Measurements from ENCODE around the gene COL7A1. TPM values are rescaled to one million over a fixed set of nuclear protein-coding genes. Genes with fewer than 3 reads are reported as not detected.

Gene COL7A1
- total and polyA plus RNA-seq, 2 experiments from 2014 or later = 4.0 to 7.9 TPM

DNA sequence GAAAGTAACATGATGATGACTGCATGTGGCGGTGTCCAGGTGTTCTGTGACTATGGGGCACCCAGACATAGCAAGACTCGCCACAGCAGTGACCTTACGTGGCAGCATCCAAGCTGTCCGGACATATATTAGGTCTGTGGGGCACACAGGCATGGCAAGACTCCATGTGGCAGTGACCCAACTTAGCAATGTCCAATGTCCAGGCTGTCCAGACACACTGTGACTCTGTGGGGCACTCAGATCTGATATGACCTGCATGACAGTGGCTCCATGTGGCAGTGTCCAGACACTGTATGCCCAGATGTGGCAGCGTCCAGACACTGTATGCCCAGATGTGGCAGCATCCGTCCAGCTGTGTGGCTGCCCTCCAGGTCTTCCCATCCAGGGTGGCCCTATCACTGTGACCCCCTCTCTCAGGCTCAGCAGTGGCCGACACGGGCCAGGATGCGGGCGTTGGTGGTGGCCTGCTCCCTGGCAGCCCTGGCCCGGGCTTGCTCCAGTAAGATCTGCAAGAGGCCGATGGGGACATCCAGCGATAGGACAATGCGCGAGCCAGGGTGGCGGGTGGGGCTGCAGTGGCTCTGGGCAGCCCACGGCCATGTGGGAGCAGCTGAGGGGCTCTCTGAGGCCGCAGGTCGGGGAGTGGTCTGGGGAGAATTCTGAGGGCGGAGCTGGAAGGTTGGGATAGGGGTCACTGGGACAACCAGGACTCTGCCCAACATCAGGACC, 32.6 kb downstream of the COL7A1 start (continued):
- TF ChIP-seq ZNF114 (CRISPR knock-in tag; IDR thresholded peaks at IDR 0.05) = no peak
- no peak for TF ChIP-seq EZH2 (IDR thresholded peaks at IDR 0.05; ENCODE audit: low read depth, unreplicated experiment)
- TF ChIP-seq NANOG (IDR thresholded peaks at IDR 0.05; ENCODE audit: borderline replicate concordance) = no peak
- TF ChIP-seq, protein P1, sequence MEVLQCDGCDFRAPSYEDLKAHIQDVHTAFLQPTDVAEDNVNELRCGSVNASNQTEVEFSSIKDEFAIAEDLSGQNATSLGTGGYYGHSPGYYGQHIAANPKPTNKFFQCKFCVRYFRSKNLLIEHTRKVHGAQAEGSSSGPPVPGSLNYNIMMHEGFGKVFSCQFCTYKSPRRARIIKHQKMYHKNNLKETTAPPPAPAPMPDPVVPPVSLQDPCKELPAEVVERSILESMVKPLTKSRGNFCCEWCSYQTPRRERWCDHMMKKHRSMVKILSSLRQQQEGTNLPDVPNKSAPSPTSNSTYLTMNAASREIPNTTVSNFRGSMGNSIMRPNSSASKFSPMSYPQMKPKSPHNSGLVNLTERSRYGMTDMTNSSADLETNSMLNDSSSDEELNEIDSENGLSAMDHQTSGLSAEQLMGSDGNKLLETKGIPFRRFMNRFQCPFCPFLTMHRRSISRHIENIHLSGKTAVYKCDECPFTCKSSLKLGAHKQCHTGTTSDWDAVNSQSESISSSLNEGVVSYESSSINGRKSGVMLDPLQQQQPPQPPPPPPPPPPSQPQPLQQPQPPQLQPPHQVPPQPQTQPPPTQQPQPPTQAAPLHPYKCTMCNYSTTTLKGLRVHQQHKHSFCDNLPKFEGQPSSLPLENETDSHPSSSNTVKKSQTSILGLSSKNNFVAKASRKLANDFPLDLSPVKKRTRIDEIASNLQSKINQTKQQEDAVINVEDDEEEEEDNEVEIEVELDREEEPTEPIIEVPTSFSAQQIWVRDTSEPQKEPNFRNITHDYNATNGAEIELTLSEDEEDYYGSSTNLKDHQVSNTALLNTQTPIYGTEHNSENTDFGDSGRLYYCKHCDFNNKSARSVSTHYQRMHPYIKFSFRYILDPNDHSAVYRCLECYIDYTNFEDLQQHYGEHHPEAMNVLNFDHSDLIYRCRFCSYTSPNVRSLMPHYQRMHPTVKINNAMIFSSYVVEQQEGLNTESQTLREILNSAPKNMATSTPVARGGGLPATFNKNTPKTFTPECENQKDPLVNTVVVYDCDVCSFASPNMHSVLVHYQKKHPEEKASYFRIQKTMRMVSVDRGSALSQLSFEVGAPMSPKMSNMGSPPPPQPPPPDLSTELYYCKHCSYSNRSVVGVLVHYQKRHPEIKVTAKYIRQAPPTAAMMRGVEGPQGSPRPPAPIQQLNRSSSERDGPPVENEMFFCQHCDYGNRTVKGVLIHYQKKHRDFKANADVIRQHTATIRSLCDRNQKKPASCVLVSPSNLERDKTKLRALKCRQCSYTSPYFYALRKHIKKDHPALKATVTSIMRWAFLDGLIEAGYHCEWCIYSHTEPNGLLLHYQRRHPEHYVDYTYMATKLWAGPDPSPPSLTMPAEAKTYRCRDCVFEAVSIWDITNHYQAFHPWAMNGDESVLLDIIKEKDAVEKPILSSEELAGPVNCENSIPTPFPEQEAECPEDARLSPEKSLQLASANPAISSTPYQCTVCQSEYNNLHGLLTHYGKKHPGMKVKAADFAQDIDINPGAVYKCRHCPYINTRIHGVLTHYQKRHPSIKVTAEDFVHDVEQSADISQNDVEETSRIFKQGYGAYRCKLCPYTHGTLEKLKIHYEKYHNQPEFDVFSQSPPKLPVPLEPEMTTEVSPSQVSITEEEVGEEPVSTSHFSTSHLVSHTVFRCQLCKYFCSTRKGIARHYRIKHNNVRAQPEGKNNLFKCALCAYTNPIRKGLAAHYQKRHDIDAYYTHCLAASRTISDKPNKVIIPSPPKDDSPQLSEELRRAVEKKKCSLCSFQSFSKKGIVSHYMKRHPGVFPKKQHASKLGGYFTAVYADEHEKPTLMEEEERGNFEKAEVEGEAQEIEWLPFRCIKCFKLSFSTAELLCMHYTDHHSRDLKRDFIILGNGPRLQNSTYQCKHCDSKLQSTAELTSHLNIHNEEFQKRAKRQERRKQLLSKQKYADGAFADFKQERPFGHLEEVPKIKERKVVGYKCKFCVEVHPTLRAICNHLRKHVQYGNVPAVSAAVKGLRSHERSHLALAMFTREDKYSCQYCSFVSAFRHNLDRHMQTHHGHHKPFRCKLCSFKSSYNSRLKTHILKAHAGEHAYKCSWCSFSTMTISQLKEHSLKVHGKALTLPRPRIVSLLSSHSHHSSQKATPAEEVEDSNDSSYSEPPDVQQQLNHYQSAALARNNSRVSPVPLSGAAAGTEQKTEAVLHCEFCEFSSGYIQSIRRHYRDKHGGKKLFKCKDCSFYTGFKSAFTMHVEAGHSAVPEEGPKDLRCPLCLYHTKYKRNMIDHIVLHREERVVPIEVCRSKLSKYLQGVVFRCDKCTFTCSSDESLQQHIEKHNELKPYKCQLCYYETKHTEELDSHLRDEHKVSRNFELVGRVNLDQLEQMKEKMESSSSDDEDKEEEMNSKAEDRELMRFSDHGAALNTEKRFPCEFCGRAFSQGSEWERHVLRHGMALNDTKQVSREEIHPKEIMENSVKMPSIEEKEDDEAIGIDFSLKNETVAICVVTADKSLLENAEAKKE (CRISPR knock-in tag; IDR thresholded peaks at IDR 0.05) = no peak

DNA sequence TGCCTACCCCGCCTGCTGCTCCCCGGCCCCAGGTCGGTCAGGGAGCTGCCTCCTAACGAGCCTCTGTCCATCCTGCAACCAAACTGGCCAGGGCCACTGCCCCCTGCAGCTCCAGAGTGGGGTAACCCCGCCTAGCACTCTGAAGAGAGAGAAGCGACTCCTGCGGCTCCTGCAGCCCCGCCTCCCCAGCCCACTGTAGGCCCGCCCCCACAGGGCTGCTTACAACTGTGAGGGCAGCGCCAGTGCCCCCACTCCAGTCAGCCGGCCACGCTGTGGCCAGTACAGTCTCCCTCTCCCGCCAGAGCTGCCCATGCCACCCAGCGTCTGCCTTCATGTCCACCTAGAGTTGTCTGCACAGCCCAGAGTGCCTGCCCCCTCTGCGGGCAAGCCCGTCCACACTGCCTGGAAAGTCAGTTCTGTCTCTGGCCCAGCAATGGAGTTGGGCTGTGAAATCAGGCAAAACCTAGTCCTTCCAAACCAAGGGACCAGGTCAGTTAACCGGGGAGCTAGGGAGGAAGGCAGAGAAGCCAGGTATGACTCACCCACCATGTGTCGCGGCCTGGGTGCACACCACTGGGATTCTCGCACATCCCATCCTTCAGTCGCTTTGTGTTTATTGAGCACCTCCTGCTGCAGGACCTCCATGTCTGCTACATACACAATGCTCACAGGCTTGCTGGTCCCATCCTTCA, 33.9 kb downstream of the COL7A1 start:
- Histone ChIP-seq H3F3A (replicated peaks; ENCODE audit: low read depth) (peaks cover 6% of the 10 kb centered on the region), H2AFZ (peak overlapping the region; percentile 90; the same call in 1 of the 2 replicates), H3K27ac (ENCODE audit: low read depth) (no peak overlapping the region), H3K9me2 (ENCODE audit: insufficient read depth) (no peaks in the 10 kb centered on the region), H4K20me1 (replicated peaks; ENCODE audit: insufficient read depth) (no peaks in the 10 kb centered on the region), H3K27me3 (ENCODE audit: insufficient read depth) (no peaks in the 10 kb centered on the region), H3K36me3 (ENCODE audit: insufficient read depth) (no peaks in the 10 kb centered on the region), H3K4me2 (peak overlapping the region; percentile 68), H3K79me2 (replicated peaks; ENCODE audit: insufficient read depth) (peaks cover under 1% of the 10 kb centered on the region; the same call in 1 of the 2 replicates), H3K4me3 (peak overlapping the region; percentile 38; the same call in 1 of the 2 replicates), H3K4me1 (ENCODE audit: insufficient read depth) (peaks cover 19% of the 10 kb centered on the region; the same call in 1 of the 2 replicates)
- no peaks in the 10 kb centered on the region; the same call in 1 of the 3 replicates for H3K9me3 Mint-ChIP-seq
- no peaks in the 10 kb centered on the region; the same call in 2 of the 3 replicates for H3K36me3 Mint-ChIP-seq (ENCODE audit: low read depth)
- ATAC-seq = peak; percentile 35
- peak; percentile 69 for TF ChIP-seq POLR2AphosphoS5 (IDR thresholded peaks at IDR 0.05; ENCODE audit: low read depth)
- TF ChIP-seq, protein P2, sequence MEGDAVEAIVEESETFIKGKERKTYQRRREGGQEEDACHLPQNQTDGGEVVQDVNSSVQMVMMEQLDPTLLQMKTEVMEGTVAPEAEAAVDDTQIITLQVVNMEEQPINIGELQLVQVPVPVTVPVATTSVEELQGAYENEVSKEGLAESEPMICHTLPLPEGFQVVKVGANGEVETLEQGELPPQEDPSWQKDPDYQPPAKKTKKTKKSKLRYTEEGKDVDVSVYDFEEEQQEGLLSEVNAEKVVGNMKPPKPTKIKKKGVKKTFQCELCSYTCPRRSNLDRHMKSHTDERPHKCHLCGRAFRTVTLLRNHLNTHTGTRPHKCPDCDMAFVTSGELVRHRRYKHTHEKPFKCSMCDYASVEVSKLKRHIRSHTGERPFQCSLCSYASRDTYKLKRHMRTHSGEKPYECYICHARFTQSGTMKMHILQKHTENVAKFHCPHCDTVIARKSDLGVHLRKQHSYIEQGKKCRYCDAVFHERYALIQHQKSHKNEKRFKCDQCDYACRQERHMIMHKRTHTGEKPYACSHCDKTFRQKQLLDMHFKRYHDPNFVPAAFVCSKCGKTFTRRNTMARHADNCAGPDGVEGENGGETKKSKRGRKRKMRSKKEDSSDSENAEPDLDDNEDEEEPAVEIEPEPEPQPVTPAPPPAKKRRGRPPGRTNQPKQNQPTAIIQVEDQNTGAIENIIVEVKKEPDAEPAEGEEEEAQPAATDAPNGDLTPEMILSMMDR (conservative IDR thresholded peaks at IDR 0.05; ENCODE audit: low read depth in 2 of 2) = peak; percentile 36 to 39; a peak in 3 of 4 replicates
- TF ChIP-seq NANOG (IDR thresholded peaks at IDR 0.05; ENCODE audit: borderline replicate concordance) = no peak
- TF ChIP-seq, protein P3, sequence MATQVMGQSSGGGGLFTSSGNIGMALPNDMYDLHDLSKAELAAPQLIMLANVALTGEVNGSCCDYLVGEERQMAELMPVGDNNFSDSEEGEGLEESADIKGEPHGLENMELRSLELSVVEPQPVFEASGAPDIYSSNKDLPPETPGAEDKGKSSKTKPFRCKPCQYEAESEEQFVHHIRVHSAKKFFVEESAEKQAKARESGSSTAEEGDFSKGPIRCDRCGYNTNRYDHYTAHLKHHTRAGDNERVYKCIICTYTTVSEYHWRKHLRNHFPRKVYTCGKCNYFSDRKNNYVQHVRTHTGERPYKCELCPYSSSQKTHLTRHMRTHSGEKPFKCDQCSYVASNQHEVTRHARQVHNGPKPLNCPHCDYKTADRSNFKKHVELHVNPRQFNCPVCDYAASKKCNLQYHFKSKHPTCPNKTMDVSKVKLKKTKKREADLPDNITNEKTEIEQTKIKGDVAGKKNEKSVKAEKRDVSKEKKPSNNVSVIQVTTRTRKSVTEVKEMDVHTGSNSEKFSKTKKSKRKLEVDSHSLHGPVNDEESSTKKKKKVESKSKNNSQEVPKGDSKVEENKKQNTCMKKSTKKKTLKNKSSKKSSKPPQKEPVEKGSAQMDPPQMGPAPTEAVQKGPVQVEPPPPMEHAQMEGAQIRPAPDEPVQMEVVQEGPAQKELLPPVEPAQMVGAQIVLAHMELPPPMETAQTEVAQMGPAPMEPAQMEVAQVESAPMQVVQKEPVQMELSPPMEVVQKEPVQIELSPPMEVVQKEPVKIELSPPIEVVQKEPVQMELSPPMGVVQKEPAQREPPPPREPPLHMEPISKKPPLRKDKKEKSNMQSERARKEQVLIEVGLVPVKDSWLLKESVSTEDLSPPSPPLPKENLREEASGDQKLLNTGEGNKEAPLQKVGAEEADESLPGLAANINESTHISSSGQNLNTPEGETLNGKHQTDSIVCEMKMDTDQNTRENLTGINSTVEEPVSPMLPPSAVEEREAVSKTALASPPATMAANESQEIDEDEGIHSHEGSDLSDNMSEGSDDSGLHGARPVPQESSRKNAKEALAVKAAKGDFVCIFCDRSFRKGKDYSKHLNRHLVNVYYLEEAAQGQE (IDR thresholded peaks at IDR 0.05; ENCODE audit: unreplicated experiment) = no peak
- peak overlapping the region; percentile 75; the same call in 1 of the 2 replicates for H3K27ac Mint-ChIP-seq
- H3K4me3 Mint-ChIP-seq = peak overlapping the region; percentile 61
- H3K27me3 Mint-ChIP-seq (ENCODE audit: insufficient read depth, low read depth, poor library complexity) = peaks cover 23% of the 10 kb centered on the region
- DNase-seq (ENCODE audit: low spot score) = peak; percentile 92
- peaks cover 39% of the 10 kb centered on the region for H3K4me1 Mint-ChIP-seq
